LNCaP clone FGC (cell line): Measurements from ENCODE around the gene PDGFRB.

Experiments used
- DNase-seq: peaks from one replicate; pipeline ENCODE4 v3.0.0-alpha.2; 2011; ENCODE audit warnings: low read depth
- H3K4me3 ChIP-seq: 2 replicates; pipeline ENCODE4 v1.5.1; 2011; ENCODE audit warnings: mild to moderate bottlenecking, low read depth, low read length, control low read depth
- CTCF ChIP-seq: IDR thresholded peaks from 2 replicates; pipeline ENCODE4 v1.5.1; 2012; ENCODE audit warnings: mild to moderate bottlenecking; ENCODE audit not compliant: control insufficient read depth, insufficient read depth; ENCODE audit errors: extremely low read depth

PDGFRB gene

GRCh38 chr5:150117945-150118560 is 37.6 kb downstream of the PDGFRB start:
- no peak for DNase-seq
- no peak for TF ChIP-seq CTCF
- no peak overlapping the region for H3K4me3 ChIP-seq

- TF ChIP-seq CTCF, result no peak
- no peak for DNase-seq
- no peak overlapping the region for H3K4me3 ChIP-seq
Measured at GRCh38 chr5:150116667-150117400, 38.8 kb downstream of the PDGFRB start.

DNA sequence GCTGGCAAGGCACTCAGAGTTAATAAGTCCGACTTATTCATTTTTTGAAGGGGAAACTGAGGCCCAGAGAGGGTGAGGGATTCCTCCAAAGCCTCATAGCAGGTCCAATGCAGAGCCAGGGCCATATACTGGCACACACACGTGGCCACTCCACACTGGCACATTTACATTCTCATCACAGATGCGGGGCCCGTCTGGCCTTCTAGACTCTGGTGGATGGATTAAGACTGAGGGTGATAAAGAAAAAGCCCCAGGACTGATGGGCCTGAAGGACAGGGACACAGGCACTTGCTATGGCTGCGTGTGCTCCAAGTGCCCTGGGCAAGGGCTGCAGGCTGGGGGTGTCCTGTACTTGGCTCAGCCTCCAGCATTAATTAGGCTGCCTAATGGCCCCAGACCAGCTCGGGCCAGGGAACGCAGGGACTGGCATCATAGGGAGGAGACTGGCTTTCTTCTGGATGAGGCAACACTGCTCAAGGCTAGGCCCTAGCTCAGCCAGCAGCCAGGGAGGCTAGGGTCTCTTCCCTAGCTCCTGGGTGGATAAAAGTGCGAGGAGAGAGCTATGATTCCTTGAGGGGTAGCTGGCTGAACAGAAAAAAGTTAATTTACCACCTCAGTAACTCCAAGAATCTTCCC is 40.8 kb downstream of the PDGFRB start:
- H3K4me3 ChIP-seq, result no peak overlapping the region
- DNase-seq, result no peak
- TF ChIP-seq CTCF, result no peak

DNA sequence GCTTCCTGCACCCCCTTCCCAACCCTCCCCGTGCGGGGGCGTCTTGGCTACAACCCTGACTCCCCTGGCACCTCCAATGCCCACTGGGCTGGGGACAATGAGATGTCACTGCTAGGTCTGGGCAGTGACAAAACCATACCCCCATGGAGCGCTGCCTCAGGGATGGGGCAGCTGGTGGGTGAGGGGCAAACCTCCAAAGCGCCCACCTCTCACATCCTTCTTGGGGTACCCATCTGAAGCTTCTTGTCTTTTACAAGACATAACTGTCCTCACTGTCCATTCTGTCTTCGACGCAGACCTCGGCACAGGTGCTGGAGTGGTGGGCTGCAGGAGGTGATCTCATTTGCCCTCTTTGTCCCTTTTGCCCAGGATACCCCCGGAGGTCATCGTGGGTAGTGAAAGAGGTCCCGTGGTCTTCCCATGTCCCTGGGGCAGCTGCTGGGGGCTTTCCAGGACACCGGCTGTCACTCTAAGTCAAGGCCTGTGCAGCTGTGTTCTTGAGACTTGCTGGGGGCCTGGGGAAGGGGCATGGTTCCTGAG is 41.5 kb downstream of the PDGFRB start:
- no peak for TF ChIP-seq CTCF
- no peak overlapping the region for H3K4me3 ChIP-seq
- no peak for DNase-seq

GRCh38 chr5:150113047-150113744 is 42.4 kb downstream of the PDGFRB start:
- TF ChIP-seq CTCF, result no peak
- no peak overlapping the region for H3K4me3 ChIP-seq
- DNase-seq, result no peak

DNA sequence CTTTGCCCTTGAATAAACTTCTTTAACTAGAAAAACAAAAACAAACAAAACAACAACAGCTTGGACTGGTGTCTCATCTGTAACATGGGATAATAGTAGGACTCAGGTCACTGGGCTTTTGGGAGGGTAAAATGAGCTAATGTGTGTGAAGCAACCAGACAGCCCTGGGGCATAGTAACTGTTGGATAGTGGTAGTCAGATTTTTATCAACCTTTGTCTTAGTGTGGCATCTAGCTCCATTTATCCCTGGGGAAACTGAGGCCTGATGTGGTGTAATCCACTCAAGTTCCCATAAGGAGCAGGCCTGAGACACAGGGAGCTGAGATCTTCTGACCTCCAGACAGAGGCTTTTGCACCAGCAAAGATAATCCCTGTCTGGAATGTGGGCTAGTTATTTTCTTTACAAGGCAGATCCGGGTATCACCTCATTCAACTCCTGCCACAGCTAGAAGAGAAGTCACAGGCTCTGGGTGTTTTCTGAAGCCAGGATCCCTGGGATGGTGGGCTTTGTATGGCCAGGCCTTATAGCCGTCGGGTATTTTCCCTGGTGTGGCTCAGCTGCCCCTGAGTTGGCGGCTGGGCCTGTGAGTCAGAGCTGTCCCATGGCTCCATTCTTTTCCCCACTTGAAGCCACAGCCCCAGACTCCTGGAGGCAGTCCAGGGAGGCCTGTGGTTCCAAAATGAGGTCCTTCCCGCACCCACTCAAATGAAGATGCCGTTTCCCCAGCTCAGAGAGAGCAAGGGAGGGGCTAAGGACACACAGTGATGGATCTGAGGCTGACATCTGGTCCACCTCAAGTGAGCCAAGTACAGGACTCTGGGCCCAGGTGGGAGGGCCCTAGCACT is 43.2 kb downstream of the PDGFRB start:
- H3K4me3 ChIP-seq, result no peak overlapping the region
- DNase-seq, result no peak
- TF ChIP-seq CTCF, result no peak
